Hepatocyte (in vitro differentiated cells): ENCODE results near the gene KPNA3. TPM values are rescaled to one million over a fixed set of nuclear protein-coding genes. Genes with fewer than 3 reads are reported as not detected.

Experiments used
- DNase-seq: peaks from one replicate; pipeline ENCODE4 v3.0.0-alpha.2; 2016; ENCODE audit warnings: low spot score
- H2AFZ ChIP-seq: fragments of 200-600 bp; sonication (generic); 2 replicates; pipeline ENCODE4 v1.6.0; 2016; ENCODE audit warnings: antibody characterized with exemption, mild to moderate bottlenecking
- H3K27ac ChIP-seq: fragments of 200-600 bp; sonication (generic); 2 replicates; pipeline ENCODE4 v1.5.1; 2016; ENCODE audit warnings: mild to moderate bottlenecking
- H3K27me3 ChIP-seq: fragments of 200-600 bp; sonication (generic); 2 replicates; pipeline ENCODE4 v1.6.1; 2016
- H3K36me3 ChIP-seq: fragments of 200-600 bp; sonication (generic); replicated peaks from 2 replicates; pipeline ENCODE4 v1.5.1; 2016; ENCODE audit warnings: low read depth; ENCODE audit not compliant: insufficient read depth
- H3K4me1 ChIP-seq: fragments of 200-600 bp; sonication (generic); 2 replicates; pipeline ENCODE4 v1.5.1; 2016; ENCODE audit warnings: mild to moderate bottlenecking, moderate library complexity; ENCODE audit not compliant: insufficient read depth
- H3K4me2 ChIP-seq: fragments of 200-600 bp; sonication (generic); 2 replicates; pipeline ENCODE4 v1.6.0; 2016
- H3K4me3 ChIP-seq: fragments of 200-600 bp; sonication (generic); 2 replicates; pipeline ENCODE4 v1.5.1; 2016; ENCODE audit warnings: mild to moderate bottlenecking
- H3K79me2 ChIP-seq: fragments of 200-600 bp; sonication (generic); 2 replicates; pipeline ENCODE4 v1.6.0; 2017; ENCODE audit warnings: mild to moderate bottlenecking
- H3K9me2 ChIP-seq: fragments of 200-600 bp; sonication (generic); replicated peaks from 2 replicates; pipeline ENCODE4 v1.6.0; 2017; ENCODE audit warnings: mild to moderate bottlenecking; ENCODE audit not compliant: insufficient read depth
- H3K9me3 ChIP-seq: fragments of 200-600 bp; sonication (generic); 2 replicates; pipeline ENCODE4 v1.5.1; 2016; ENCODE audit warnings: low read depth, mild to moderate bottlenecking
- H4K20me1 ChIP-seq: fragments of 200-600 bp; sonication (generic); 2 replicates; pipeline ENCODE4 v1.6.0; 2016; ENCODE audit warnings: mild to moderate bottlenecking; ENCODE audit not compliant: insufficient read depth, poor library complexity, severe bottlenecking
- CTCF ChIP-seq: fragments of 200-600 bp; sonication (generic); IDR thresholded peaks from 2 replicates; pipeline ENCODE4 v1.5.1; 2016; ENCODE audit warnings: antibody characterized with exemption, mild to moderate bottlenecking; ENCODE audit not compliant: poor library complexity
- EZH2 ChIP-seq: fragments of 200-600 bp; sonication (generic); IDR thresholded peaks from 2 replicates; pipeline ENCODE4 v1.6.1; 2016; ENCODE audit warnings: antibody characterized with exemption, mild to moderate bottlenecking, borderline replicate concordance
- EZH2phosphoT487 ChIP-seq: fragments of 200-600 bp; sonication (generic); IDR thresholded peaks from one replicate; pipeline ENCODE4 v1.6.1; 2018; ENCODE audit warnings: antibody characterized with exemption, mild to moderate bottlenecking, low read depth, moderate library complexity; ENCODE audit not compliant: unreplicated experiment, severe bottlenecking
- WGBS: methylation state at CpG from one replicate; pipeline ENCODE4 v1.1.6; 2016; ENCODE audit warnings: low lambda C conversion rate; ENCODE audit errors: missing lambda C conversion rate; 5-methylcytosine and 5-hydroxymethylcytosine counted together
- polyA plus RNA-seq: library from polyadenylated mRNA; unstranded; fragments of >200 nt; fragmentation: Nextera tagmentation; extraction: Ambion mirVana; gene quantifications from 2 replicates; pipeline ENCODE4 v1.2.1, GENCODE V29; 2016
- total RNA-seq: library from RNA; depleted of rRNA; stranded (reverse); fragments of >200 nt; gene quantifications from 2 replicates; pipeline ENCODE4 v1.2.3, GENCODE V29; 2014

The KPNA3 gene
- total and polyA plus RNA-seq, 2 experiments from 2014 or later = 41.1 to 61.8 TPM

- Histone ChIP-seq H3K79me2 (peaks cover 2% of the 10 kb centered on the region), H3K9me2 (no peaks in the 10 kb centered on the region), H3K36me3 (no peaks in the 10 kb centered on the region), H3K4me2 (no peak overlapping the region), H2AFZ (no peak overlapping the region), H3K4me1 (no peaks in the 10 kb centered on the region), H3K27me3 (no peaks in the 10 kb centered on the region), H3K9me3 (no peaks in the 10 kb centered on the region), H3K4me3 (no peak overlapping the region), H4K20me1 (no peaks in the 10 kb centered on the region), H3K27ac (peak overlapping the region; percentile 26)
- peak; percentile 22 for DNase-seq
- TF ChIP-seq CTCF = no peak
- no peak for TF ChIP-seq EZH2
- TF ChIP-seq EZH2phosphoT487 = no peak
- WGBS = 80% methylated on average over 12 of the region's 12 CpGs
Observed at GRCh38 chr13:49733181-49733951, 59.1 kb downstream of the KPNA3 start.

- no peaks in the 10 kb centered on the region for H3K4me1 ChIP-seq
- H3K9me3 ChIP-seq = no peaks in the 10 kb centered on the region
- no peaks in the 10 kb centered on the region for H3K36me3 ChIP-seq
- no peak overlapping the region for H3K4me2 ChIP-seq
- H3K79me2 ChIP-seq = no peaks in the 10 kb centered on the region
- H4K20me1 ChIP-seq = no peaks in the 10 kb centered on the region
- no peak overlapping the region for H2AFZ ChIP-seq
- no peak overlapping the region for H3K4me3 ChIP-seq
- no peaks in the 10 kb centered on the region for H3K9me2 ChIP-seq
- no peak overlapping the region for H3K27ac ChIP-seq
- H3K27me3 ChIP-seq = no peaks in the 10 kb centered on the region
- TF ChIP-seq EZH2 (no peak), CTCF (no peak), EZH2phosphoT487 (no peak)
- DNase-seq = no peak
Observed at GRCh38 chr13:49731766-49732165, 60.7 kb downstream of the KPNA3 start.

- no peak overlapping the region for H2AFZ ChIP-seq
- no peaks in the 10 kb centered on the region for H3K4me1 ChIP-seq
- no peak overlapping the region for H3K4me3 ChIP-seq
- 92% methylated on average over 6 of the region's 6 CpGs for WGBS
- H4K20me1 ChIP-seq = no peaks in the 10 kb centered on the region
- no peaks in the 10 kb centered on the region for H3K9me2 ChIP-seq
- H3K9me3 ChIP-seq = peaks cover 15% of the 10 kb centered on the region
- H3K27me3 ChIP-seq = no peaks in the 10 kb centered on the region
- H3K79me2 ChIP-seq = peaks cover 11% of the 10 kb centered on the region
- DNase-seq = no peak
- H3K4me2 ChIP-seq = no peak overlapping the region
- no peak overlapping the region for H3K27ac ChIP-seq
- peaks cover 8% of the 10 kb centered on the region for H3K36me3 ChIP-seq
- TF ChIP-seq CTCF (no peak), EZH2phosphoT487 (no peak), EZH2 (no peak)
Observed at GRCh38 chr13:49716615-49717014, 75.9 kb downstream of the KPNA3 start.
